H9 (cell line): ENCODE measurements around the gene PTTG2. TPM values are rescaled to one million over a fixed set of nuclear protein-coding genes. Genes with fewer than 3 reads are reported as not detected.
"Not testable (repeated sequence)": the region's sequence is repeated elsewhere in the genome, so short reads cannot be mapped to it uniquely, and the experiment has no call there.

Source experiments
- DNase-seq: peaks from one replicate; pipeline ENCODE4 v3.0.0-alpha.2; 2017
- H2AFZ ChIP-seq: one replicate; pipeline ENCODE4 v1.6.1; 2013; ENCODE audit warnings: mild to moderate bottlenecking, low read length, control low read depth, moderate library complexity
- H2AK5ac ChIP-seq: 2 replicates; pipeline ENCODE4 v1.6.1; 2013; ENCODE audit warnings: low read length, control low read depth, mixed read lengths; ENCODE audit not compliant: insufficient read length
- H2BK120ac ChIP-seq: one replicate; pipeline ENCODE4 v1.6.1; 2013; ENCODE audit warnings: low read depth, mild to moderate bottlenecking, low read length, control low read depth, inconsistent platforms; ENCODE audit not compliant: poor library complexity, severe bottlenecking
- H2BK12ac ChIP-seq: 2 replicates; pipeline ENCODE4 v1.6.1; 2013; ENCODE audit warnings: low read length, control low read depth, mixed read lengths, low read depth; ENCODE audit not compliant: insufficient read length
- H2BK15ac ChIP-seq: 2 replicates; pipeline ENCODE4 v1.6.1; 2013; ENCODE audit warnings: low read depth, low read length, control low read depth
- H2BK20ac ChIP-seq: one replicate; pipeline ENCODE4 v1.6.1; 2013; ENCODE audit warnings: low read depth, mild to moderate bottlenecking, low read length, control low read depth, inconsistent platforms; ENCODE audit not compliant: poor library complexity, severe bottlenecking
- H2BK5ac ChIP-seq: 2 replicates; pipeline ENCODE4 v1.6.1; 2013; ENCODE audit warnings: low read length, control low read depth, mixed read lengths; ENCODE audit not compliant: insufficient read length
- H3K14ac ChIP-seq: 2 replicates; pipeline ENCODE4 v1.6.1; 2013; ENCODE audit warnings: low read length, control low read depth; ENCODE audit not compliant: insufficient read depth
- H3K18ac ChIP-seq: 2 replicates; pipeline ENCODE4 v1.6.1; 2013; ENCODE audit warnings: low read depth, mild to moderate bottlenecking, mixed read lengths, low read length, control low read depth; ENCODE audit not compliant: insufficient read length
- H3K23ac ChIP-seq: 2 replicates; pipeline ENCODE4 v1.6.1; 2013; ENCODE audit warnings: low read length, control low read depth, mixed read lengths, low read depth; ENCODE audit not compliant: insufficient read length
- H3K23me2 ChIP-seq: 2 replicates; pipeline ENCODE4 v1.6.1; 2013; ENCODE audit warnings: low read depth, mild to moderate bottlenecking, mixed read lengths, low read length, control low read depth; ENCODE audit not compliant: insufficient read length, poor library complexity, severe bottlenecking
- H3K27ac ChIP-seq: 2 replicates; pipeline ENCODE4 v1.5.1; 2013; ENCODE audit warnings: low read length, control low read depth, mixed read lengths, low read depth; ENCODE audit not compliant: insufficient read length
- H3K27me3 ChIP-seq: 2 replicates; pipeline ENCODE4 v1.6.1; 2013; ENCODE audit warnings: low read length, control low read depth, inconsistent platforms; ENCODE audit not compliant: insufficient read depth
- H3K4ac ChIP-seq: 2 replicates; pipeline ENCODE4 v1.6.1; 2013; ENCODE audit warnings: low read depth, mild to moderate bottlenecking, control low read depth, inconsistent platforms, low read length, moderate library complexity
- H3K4me1 ChIP-seq: 2 replicates; pipeline ENCODE4 v1.6.1; 2013; ENCODE audit warnings: low read length, control low read depth, inconsistent platforms; ENCODE audit not compliant: insufficient read depth
- H3K4me2 ChIP-seq: 2 replicates; pipeline ENCODE4 v1.6.1; 2013; ENCODE audit warnings: low read length, control low read depth, mixed read lengths; ENCODE audit not compliant: insufficient read length, insufficient read depth
- H3K56ac ChIP-seq: 2 replicates; pipeline ENCODE4 v1.6.1; 2013; ENCODE audit warnings: low read depth, mild to moderate bottlenecking, mixed read lengths, low read length, control low read depth; ENCODE audit not compliant: insufficient read length
- H3K79me1 ChIP-seq: 2 replicates; pipeline ENCODE4 v1.6.1; 2013; ENCODE audit warnings: low read depth, mild to moderate bottlenecking, moderate library complexity, low read length, control low read depth, inconsistent platforms; ENCODE audit not compliant: insufficient read depth, poor library complexity, severe bottlenecking
- H3K79me2 ChIP-seq: 2 replicates; pipeline ENCODE4 v1.6.1; 2013; ENCODE audit warnings: low read length, control low read depth, inconsistent platforms; ENCODE audit not compliant: insufficient read depth
- H3K9ac ChIP-seq: 2 replicates; pipeline ENCODE4 v1.6.1; 2013; ENCODE audit warnings: low read length, control low read depth, mixed read lengths; ENCODE audit not compliant: insufficient read length; ENCODE audit errors: extremely low read depth
- H3K9me3 ChIP-seq: one replicate; pipeline ENCODE4 v1.6.1; 2013; ENCODE audit warnings: low read depth, low read length, inconsistent platforms; ENCODE audit not compliant: control insufficient read depth
- H3T11ph ChIP-seq: one replicate; pipeline ENCODE4 v1.6.1; 2013; ENCODE audit warnings: mild to moderate bottlenecking, low read length, control low read depth, inconsistent platforms
- H4K20me1 ChIP-seq: one replicate; pipeline ENCODE4 v1.6.1; 2013; ENCODE audit not compliant: control insufficient read depth, insufficient read length, insufficient read depth
- H4K5ac ChIP-seq: 2 replicates; pipeline ENCODE4 v1.6.1; 2013; ENCODE audit warnings: low read depth, mild to moderate bottlenecking, mixed read lengths, low read length, control low read depth; ENCODE audit not compliant: insufficient read length
- H4K8ac ChIP-seq: replicated peaks from 2 replicates; pipeline ENCODE4 v1.6.1; 2013; ENCODE audit warnings: low read length, control low read depth, mixed read lengths, low read depth; ENCODE audit not compliant: insufficient read length
- H4K91ac ChIP-seq: 2 replicates; pipeline ENCODE4 v1.6.1; 2013; ENCODE audit warnings: low read depth, mild to moderate bottlenecking, moderate library complexity, mixed read lengths, low read length, control low read depth; ENCODE audit not compliant: insufficient read length
- H3K27ac Mint-ChIP-seq, 3 experiments: 2 replicates in 2 of 3; 3 replicates in 1 of 3; pipeline ENCODE4 v1.8.0; 2020 to 2021; ENCODE audit warnings: mixed read lengths in 3 of 3, mild to moderate bottlenecking in 1 of 3, moderate library complexity in 1 of 3
- H3K27me3 Mint-ChIP-seq: 2 replicates; pipeline ENCODE4 v1.8.0; 2021; ENCODE audit warnings: low read depth, mild to moderate bottlenecking, moderate library complexity, mixed read lengths
- H3K36me3 Mint-ChIP-seq, 3 experiments: 2 replicates in 2 of 3; 3 replicates in 1 of 3; pipeline ENCODE4 v1.8.0; 2020 to 2021; ENCODE audit warnings: low read depth in 3 of 3, mixed read lengths in 3 of 3; ENCODE audit not compliant: insufficient read depth in 1 of 3
- H3K4me1 Mint-ChIP-seq, 2 experiments: 2 replicates each; pipeline ENCODE4 v1.8.0; 2020; ENCODE audit warnings: mixed read lengths in 2 of 2
- H3K4me3 Mint-ChIP-seq, 2 experiments: 2 replicates in 1 of 2; 3 replicates in 1 of 2; pipeline ENCODE4 v1.8.0; 2020 to 2021; ENCODE audit warnings: mild to moderate bottlenecking in 2 of 2, mixed read lengths in 2 of 2, moderate library complexity in 1 of 2
- H3K9me3 Mint-ChIP-seq, 2 experiments: 2 replicates in 1 of 2; 3 replicates in 1 of 2; pipeline ENCODE4 v1.8.0; 2020; ENCODE audit warnings: mild to moderate bottlenecking in 2 of 2, mixed read lengths in 2 of 2, moderate library complexity in 1 of 2
- WGBS: extraction: QIAGEN DNeasy Blood & Tissue Kit; methylation state at CpG from one replicate; pipeline ENCODE4 v1.1.7; 2013; ENCODE audit warnings: missing lambda C conversion rate, low lambda C conversion rate, mixed read lengths; ENCODE audit not compliant: insufficient read length; ENCODE audit errors: extremely low coverage; 5-methylcytosine and 5-hydroxymethylcytosine counted together
- total RNA-seq: library from RNA; stranded (reverse); gene quantifications from 2 replicates; pipeline ENCODE4 v1.2.1, GENCODE V29; 2021
- TF ChIP-seq, protein P1 (sequence below): fragments of 200-600 bp; sonication (generic); conservative IDR thresholded peaks from 3 replicates; pipeline ENCODE4 v1.8.0; 2021; ENCODE audit warnings: antibody characterized with exemption, mild to moderate bottlenecking

PTTG2 gene
- total RNA-seq, 1 experiment from 2014 or later = not detected

DNA sequence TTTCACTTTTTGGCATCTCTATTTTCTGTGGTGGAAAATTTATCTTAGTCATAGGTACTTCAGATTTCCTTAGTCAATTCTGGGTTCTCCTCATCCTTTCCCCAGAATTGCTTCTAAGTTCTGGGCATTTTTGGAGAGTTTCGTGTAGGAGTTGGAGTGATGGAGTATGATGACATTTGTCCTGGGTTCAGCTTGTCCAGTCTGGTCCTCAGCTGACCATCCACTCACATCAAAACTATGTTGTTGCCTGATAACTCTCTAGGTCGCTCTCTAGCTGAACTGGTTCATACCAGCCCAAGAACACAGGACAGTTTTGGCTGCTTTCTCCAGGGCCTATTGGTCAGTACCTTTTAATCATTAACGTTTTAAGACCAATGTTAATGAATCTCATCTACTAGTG, 13.2 kb downstream of the PTTG2 start:
- no peak overlapping the region for H2BK120ac ChIP-seq
- no peak overlapping the region for H3K27ac ChIP-seq
- H2BK12ac ChIP-seq = no peak overlapping the region
- no peak overlapping the region for H3K27ac Mint-ChIP-seq
- H3K4ac ChIP-seq = no peak overlapping the region
- TF ChIP-seq, protein P1, sequence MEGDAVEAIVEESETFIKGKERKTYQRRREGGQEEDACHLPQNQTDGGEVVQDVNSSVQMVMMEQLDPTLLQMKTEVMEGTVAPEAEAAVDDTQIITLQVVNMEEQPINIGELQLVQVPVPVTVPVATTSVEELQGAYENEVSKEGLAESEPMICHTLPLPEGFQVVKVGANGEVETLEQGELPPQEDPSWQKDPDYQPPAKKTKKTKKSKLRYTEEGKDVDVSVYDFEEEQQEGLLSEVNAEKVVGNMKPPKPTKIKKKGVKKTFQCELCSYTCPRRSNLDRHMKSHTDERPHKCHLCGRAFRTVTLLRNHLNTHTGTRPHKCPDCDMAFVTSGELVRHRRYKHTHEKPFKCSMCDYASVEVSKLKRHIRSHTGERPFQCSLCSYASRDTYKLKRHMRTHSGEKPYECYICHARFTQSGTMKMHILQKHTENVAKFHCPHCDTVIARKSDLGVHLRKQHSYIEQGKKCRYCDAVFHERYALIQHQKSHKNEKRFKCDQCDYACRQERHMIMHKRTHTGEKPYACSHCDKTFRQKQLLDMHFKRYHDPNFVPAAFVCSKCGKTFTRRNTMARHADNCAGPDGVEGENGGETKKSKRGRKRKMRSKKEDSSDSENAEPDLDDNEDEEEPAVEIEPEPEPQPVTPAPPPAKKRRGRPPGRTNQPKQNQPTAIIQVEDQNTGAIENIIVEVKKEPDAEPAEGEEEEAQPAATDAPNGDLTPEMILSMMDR = no peak
- peaks cover 7% of the 10 kb centered on the region for H3K4me1 ChIP-seq
- no peak for DNase-seq
- no peak overlapping the region for H3K14ac ChIP-seq
- H3K4me3 Mint-ChIP-seq = no peak overlapping the region
- H4K91ac ChIP-seq = no peak overlapping the region
- no peaks in the 10 kb centered on the region for H3K79me2 ChIP-seq
- no CpG with 5 or more reads among the region's 3 CpGs for WGBS
- H3K23ac ChIP-seq = no peak overlapping the region
- H3K4me2 ChIP-seq = no peak overlapping the region
- H2BK15ac ChIP-seq = no peak overlapping the region
- H3T11ph ChIP-seq = no peak overlapping the region
- no peaks in the 10 kb centered on the region for H3K9me3 ChIP-seq
- no peaks in the 10 kb centered on the region for H3K27me3 ChIP-seq
- peaks cover 18 to 21% of the 10 kb centered on the region in 2 experiments for H3K4me1 Mint-ChIP-seq
- no peak overlapping the region for H4K5ac ChIP-seq
- H3K56ac ChIP-seq = no peak overlapping the region
- no peak overlapping the region for H3K18ac ChIP-seq
- H3K9ac ChIP-seq = no peak overlapping the region
- H3K9me3 Mint-ChIP-seq = peaks cover 20 to 23% of the 10 kb centered on the region in 2 experiments; a peak in 4 of 5 replicates
- no peak overlapping the region for H2AFZ ChIP-seq
- no peak overlapping the region for H2AK5ac ChIP-seq
- H3K23me2 ChIP-seq = peaks cover 6% of the 10 kb centered on the region
- H3K27me3 Mint-ChIP-seq = no peaks in the 10 kb centered on the region; the same call in 1 of the 2 replicates
- no peak overlapping the region for H4K8ac ChIP-seq
- no peaks in the 10 kb centered on the region for H4K20me1 ChIP-seq
- H2BK20ac ChIP-seq = no peak overlapping the region
- H3K36me3 Mint-ChIP-seq = peaks cover 0 to 22% (median 0%) of the 10 kb centered on the region in 3 experiments; a peak in 6 of 7 replicates
- H3K79me1 ChIP-seq = no peaks in the 10 kb centered on the region
- H2BK5ac ChIP-seq = no peak overlapping the region

DNA sequence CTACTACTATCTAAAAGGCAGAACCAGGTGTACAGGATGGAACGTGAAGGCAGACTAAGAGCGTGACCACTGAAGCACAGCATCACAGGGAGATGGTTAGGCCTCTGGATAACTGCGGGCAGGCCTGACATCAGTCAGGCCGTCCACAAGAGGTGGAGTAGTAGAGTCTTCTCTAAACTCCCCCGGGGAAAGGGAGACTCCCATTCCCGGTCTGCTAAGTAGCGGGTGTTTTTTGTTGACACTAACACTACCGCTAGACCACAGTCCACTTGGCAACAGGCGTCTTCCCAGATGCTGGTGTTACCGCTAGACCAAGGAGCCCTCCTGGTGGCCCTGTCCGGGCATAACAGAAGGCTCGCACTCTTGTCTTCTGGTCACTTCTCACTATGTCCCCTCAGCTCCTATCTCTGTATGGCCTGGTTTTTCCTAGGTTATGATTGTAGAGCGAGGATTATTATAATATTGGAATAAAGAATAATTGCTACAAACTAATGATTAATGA, 15.2 kb downstream of the PTTG2 start:
- H4K8ac ChIP-seq, H3K79me1 ChIP-seq, H3K79me2 ChIP-seq, H3K9ac ChIP-seq, H3K9me3 ChIP-seq, H3K23ac ChIP-seq, H3K56ac ChIP-seq, H3K23me2 ChIP-seq, H4K5ac ChIP-seq, H2AFZ ChIP-seq, H2BK5ac ChIP-seq, H3K4ac ChIP-seq, H2BK15ac ChIP-seq, H2BK12ac ChIP-seq, H3K27me3 ChIP-seq, H3K4me3 Mint-ChIP-seq, H3K4me1 ChIP-seq, H3K18ac ChIP-seq, H2BK20ac ChIP-seq, H4K91ac ChIP-seq, H3K14ac ChIP-seq, H3K27me3 Mint-ChIP-seq, DNase-seq, H3K27ac ChIP-seq, H2AK5ac ChIP-seq, H3T11ph ChIP-seq, H3K4me2 ChIP-seq, H2BK120ac ChIP-seq, H3K27ac Mint-ChIP-seq, H4K20me1 ChIP-seq: not testable (repeated sequence)
- Mint-ChIP-seq H3K36me3 (peaks cover 0 to 15% (median 0%) of the 10 kb centered on the region in 3 experiments; a peak in 6 of 7 replicates), H3K4me1 (peaks cover 27 to 29% of the 10 kb centered on the region in 2 experiments), H3K9me3 (peaks cover 15% of the 10 kb centered on the region in 2 experiments; a peak in 4 of 5 replicates)
- no CpG with 5 or more reads among the region's 13 CpGs for WGBS
